HFFc6 (cell line): ENCODE results near the gene RASA3. TPM values are rescaled to one million over a fixed set of nuclear protein-coding genes. Genes with fewer than 3 reads are reported as not detected.
"Not testable (repeated sequence)": the region's sequence is repeated elsewhere in the genome, so short reads cannot be mapped to it uniquely, and the experiment has no call there.

Source experiments
- DNase-seq: peaks from one replicate; pipeline ENCODE4 v3.0.0-alpha.2; 2018
- H3K27ac Mint-ChIP-seq: 2 replicates; pipeline ENCODE4 v1.8.0; 2020; ENCODE audit warnings: mild to moderate bottlenecking, mixed read lengths
- H3K27me3 Mint-ChIP-seq: 2 replicates; pipeline ENCODE4 v1.8.0; 2021; ENCODE audit warnings: mild to moderate bottlenecking, moderate library complexity, mixed read lengths; ENCODE audit not compliant: insufficient read depth
- H3K36me3 Mint-ChIP-seq: 2 replicates; pipeline ENCODE4 v1.8.0; 2021; ENCODE audit warnings: low read depth, mixed read lengths
- H3K4me1 Mint-ChIP-seq: 2 replicates; pipeline ENCODE4 v1.8.0; 2020; ENCODE audit warnings: low read depth, mixed read lengths
- H3K4me3 Mint-ChIP-seq: 2 replicates; pipeline ENCODE4 v1.8.0; 2020; ENCODE audit warnings: mild to moderate bottlenecking, moderate library complexity, mixed read lengths
- H3K9me3 Mint-ChIP-seq: 2 replicates; pipeline ENCODE4 v1.8.0; 2020; ENCODE audit warnings: mild to moderate bottlenecking, mixed read lengths
- total RNA-seq, 6 experiments: library from RNA; stranded (reverse); fragmentation: NEBNext Ultra II Directional; extraction: Animal tissue kit (Norgen Biotek cat#: 25700); gene quantifications; 2 replicates in 1 of 6; 3 replicates in 5 of 6; pipeline ENCODE4 v1.2.3, GENCODE V29; 2021
- TF ChIP-seq, protein P1 (sequence below): fragments of 200-600 bp; sonication (generic); IDR thresholded peaks from 2 replicates; pipeline ENCODE4 v1.5.0; 2021; ENCODE audit warnings: antibody characterized with exemption, mild to moderate bottlenecking

Gene RASA3
- total RNA-seq, 6 experiments from 2014 or later: 31.6 to 37.6 (median 33.1) TPM

DNA sequence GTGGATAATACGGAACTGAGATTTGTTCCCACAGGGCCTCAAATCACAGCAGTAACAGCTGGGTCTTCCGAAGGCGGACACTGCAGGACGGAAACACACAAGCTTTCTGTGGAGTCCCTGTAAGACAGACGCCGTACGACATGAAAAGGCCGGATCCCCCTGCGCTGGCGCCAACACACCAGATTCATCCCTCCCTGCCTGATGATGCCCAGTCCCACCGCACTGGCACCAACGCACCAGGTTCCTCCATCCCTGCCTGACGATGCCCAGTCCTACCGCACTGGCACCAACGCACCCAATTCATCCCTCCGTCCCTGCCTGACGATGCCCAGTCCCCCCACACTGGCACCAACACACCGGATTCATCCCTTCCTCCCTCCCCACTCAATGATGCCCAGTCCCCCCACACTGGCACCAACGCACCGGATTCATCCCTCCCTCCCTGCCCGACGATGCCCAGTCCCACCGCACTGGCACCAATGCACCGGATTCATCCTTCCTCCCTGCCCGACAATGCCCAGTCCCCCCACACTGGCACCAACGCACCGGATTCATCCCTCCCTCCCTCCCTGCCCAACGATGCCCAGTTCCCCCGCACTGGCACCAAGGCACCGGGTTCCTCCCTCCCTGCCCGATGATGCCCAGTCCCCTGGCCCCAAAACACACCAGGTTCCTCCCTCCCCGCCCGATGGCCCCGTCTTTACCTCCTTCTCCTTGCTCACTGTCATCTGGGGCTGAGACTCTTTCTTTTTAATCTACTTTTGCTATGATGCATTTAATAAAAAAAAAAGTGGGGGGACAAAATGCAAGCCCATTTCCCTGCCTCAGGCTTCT, 55.1 kb downstream of the RASA3 start:
- Mint-ChIP-seq H3K4me3 (no peak overlapping the region), H3K27ac (peak overlapping the region; percentile 89), H3K4me1 (peaks cover 23% of the 10 kb centered on the region), H3K9me3 (peaks cover under 1% of the 10 kb centered on the region; the same call in 1 of the 2 replicates), H3K36me3 (peaks cover 33% of the 10 kb centered on the region), H3K27me3 (peaks cover 5% of the 10 kb centered on the region)
- TF ChIP-seq, protein P1, sequence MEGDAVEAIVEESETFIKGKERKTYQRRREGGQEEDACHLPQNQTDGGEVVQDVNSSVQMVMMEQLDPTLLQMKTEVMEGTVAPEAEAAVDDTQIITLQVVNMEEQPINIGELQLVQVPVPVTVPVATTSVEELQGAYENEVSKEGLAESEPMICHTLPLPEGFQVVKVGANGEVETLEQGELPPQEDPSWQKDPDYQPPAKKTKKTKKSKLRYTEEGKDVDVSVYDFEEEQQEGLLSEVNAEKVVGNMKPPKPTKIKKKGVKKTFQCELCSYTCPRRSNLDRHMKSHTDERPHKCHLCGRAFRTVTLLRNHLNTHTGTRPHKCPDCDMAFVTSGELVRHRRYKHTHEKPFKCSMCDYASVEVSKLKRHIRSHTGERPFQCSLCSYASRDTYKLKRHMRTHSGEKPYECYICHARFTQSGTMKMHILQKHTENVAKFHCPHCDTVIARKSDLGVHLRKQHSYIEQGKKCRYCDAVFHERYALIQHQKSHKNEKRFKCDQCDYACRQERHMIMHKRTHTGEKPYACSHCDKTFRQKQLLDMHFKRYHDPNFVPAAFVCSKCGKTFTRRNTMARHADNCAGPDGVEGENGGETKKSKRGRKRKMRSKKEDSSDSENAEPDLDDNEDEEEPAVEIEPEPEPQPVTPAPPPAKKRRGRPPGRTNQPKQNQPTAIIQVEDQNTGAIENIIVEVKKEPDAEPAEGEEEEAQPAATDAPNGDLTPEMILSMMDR: no peak
- no peak for DNase-seq

GRCh38 chr13:114076329-114077090, 55.9 kb downstream of the RASA3 start:
- H3K27ac Mint-ChIP-seq: peak overlapping the region; percentile 50
- no peak for DNase-seq
- peaks cover 5% of the 10 kb centered on the region for H3K27me3 Mint-ChIP-seq
- H3K4me1 Mint-ChIP-seq: peaks cover 29% of the 10 kb centered on the region
- no peaks in the 10 kb centered on the region; the same call in 1 of the 2 replicates for H3K9me3 Mint-ChIP-seq
- no peak overlapping the region for H3K4me3 Mint-ChIP-seq
- H3K36me3 Mint-ChIP-seq: peaks cover 41% of the 10 kb centered on the region
- TF ChIP-seq, protein P1: no peak

GRCh38 chr13:114075811-114076210, 56.6 kb downstream of the RASA3 start:
- not testable (repeated sequence) for H3K27me3 Mint-ChIP-seq, H3K9me3 Mint-ChIP-seq, H3K4me3 Mint-ChIP-seq, DNase-seq
- 0 out of 2 replicates have a peak overlapping the region, but pooled peaks have one; percentile 7 for H3K27ac Mint-ChIP-seq
- peaks cover 29% of the 10 kb centered on the region for H3K4me1 Mint-ChIP-seq
- H3K36me3 Mint-ChIP-seq: peaks cover 48% of the 10 kb centered on the region

DNA sequence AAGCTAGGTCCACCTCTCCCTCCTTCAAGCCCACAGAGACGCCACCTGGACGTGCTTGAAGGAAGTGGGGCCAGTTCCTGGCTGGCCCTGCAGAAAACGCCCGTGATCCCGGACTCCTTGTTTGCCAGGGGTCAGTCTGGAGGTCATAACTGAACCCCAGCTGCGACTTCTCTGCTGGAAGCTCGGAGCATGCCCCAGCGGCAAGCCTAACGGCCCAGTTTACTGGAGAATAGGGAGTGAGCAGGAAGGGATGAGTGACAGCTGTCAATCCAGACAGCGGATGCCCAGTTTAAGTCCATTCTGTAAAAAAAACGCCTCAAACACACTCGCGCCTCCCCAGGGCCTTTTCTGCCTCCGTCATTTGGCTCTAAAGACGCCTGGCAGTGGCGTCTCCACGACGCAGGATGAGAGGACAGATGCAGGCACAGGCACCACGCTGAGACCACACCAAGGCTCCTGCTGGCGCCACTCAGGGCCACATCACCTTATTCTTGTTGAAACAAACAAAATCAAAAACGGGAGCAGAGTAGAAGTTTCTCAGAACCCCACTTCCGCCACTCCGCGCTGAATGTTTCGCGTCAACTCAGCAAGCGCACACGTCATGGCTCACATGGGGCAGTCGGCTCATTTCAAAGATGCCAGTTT, 57.6 kb downstream of the RASA3 start:
- H3K4me3 Mint-ChIP-seq: no peak overlapping the region
- H3K4me1 Mint-ChIP-seq: peaks cover 29% of the 10 kb centered on the region
- H3K36me3 Mint-ChIP-seq: peaks cover 49% of the 10 kb centered on the region
- H3K9me3 Mint-ChIP-seq: peaks cover 5% of the 10 kb centered on the region
- peaks cover 5% of the 10 kb centered on the region for H3K27me3 Mint-ChIP-seq
- no peak for DNase-seq
- H3K27ac Mint-ChIP-seq: peak overlapping the region; percentile 53; the same call in 1 of the 2 replicates
- TF ChIP-seq, protein P1: no peak

- DNase-seq: no peak
- peaks cover 5% of the 10 kb centered on the region for H3K27me3 Mint-ChIP-seq
- H3K4me1 Mint-ChIP-seq: peaks cover 28% of the 10 kb centered on the region
- H3K36me3 Mint-ChIP-seq: peaks cover 49% of the 10 kb centered on the region
- H3K4me3 Mint-ChIP-seq: no peak overlapping the region
- H3K9me3 Mint-ChIP-seq: peaks cover 5% of the 10 kb centered on the region
- H3K27ac Mint-ChIP-seq: peak overlapping the region; percentile 12; the same call in 1 of the 2 replicates
- TF ChIP-seq, protein P1: no peak
These were observed 58.4 kb downstream of the RASA3 start for GRCh38 chr13:114073881-114074612.
